Neural cell (in vitro differentiated cells): ENCODE data around the gene HNF1B. TPM values are rescaled to one million over a fixed set of nuclear protein-coding genes. Genes with fewer than 3 reads are reported as not detected.

ENCODE experiments used
- H2AFZ ChIP-seq: fragments of 200-600, 300-800 bp; sonication (generic), shearing (Covaris generic); 2 replicates; pipeline ENCODE4 v1.6.0; 2014; ENCODE audit warnings: low read depth, mild to moderate bottlenecking, antibody characterized with exemption, low read length, moderate library complexity
- H3F3A ChIP-seq: fragments of 200-600 bp; shearing (Covaris generic); 2 replicates; pipeline ENCODE4 v1.6.1; 2016; ENCODE audit warnings: mild to moderate bottlenecking, moderate library complexity, mixed read lengths, antibody characterized with exemption, low read length; ENCODE audit not compliant: insufficient read depth, poor library complexity, severe bottlenecking
- H3K27ac ChIP-seq: fragments of 200-600, 300-800 bp; sonication (generic), shearing (Covaris generic); 2 replicates; pipeline ENCODE4 v1.5.1; 2014; ENCODE audit warnings: mild to moderate bottlenecking, low read length, moderate library complexity
- H3K27me3 ChIP-seq: fragments of 300-800, 200-600 bp; sonication (generic), shearing (Covaris generic); 2 replicates; pipeline ENCODE4 v1.6.0; 2014; ENCODE audit warnings: mild to moderate bottlenecking, low read depth, low read length, moderate library complexity; ENCODE audit not compliant: insufficient read depth
- H3K36me3 ChIP-seq: fragments of 300-800, 200-600 bp; sonication (generic), shearing (Covaris generic); 2 replicates; pipeline ENCODE4 v1.5.1; 2014; ENCODE audit warnings: mild to moderate bottlenecking, antibody characterized with exemption, low read length, moderate library complexity; ENCODE audit not compliant: insufficient read depth
- H3K4me2 ChIP-seq: fragments of 300-800, 200-600 bp; sonication (generic), shearing (Covaris generic); 2 replicates; pipeline ENCODE4 v1.6.0; 2014; ENCODE audit warnings: mild to moderate bottlenecking, low read length
- H3K4me3 ChIP-seq: fragments of 300-800, 200-600 bp; sonication (generic), shearing (Covaris generic); 2 replicates; pipeline ENCODE4 v1.5.1; 2014; ENCODE audit warnings: mild to moderate bottlenecking, low read length, moderate library complexity
- H3K79me2 ChIP-seq: fragments of 200-600 bp; shearing (Covaris generic); replicated peaks from 2 replicates; pipeline ENCODE4 v1.6.0; 2014; ENCODE audit warnings: mild to moderate bottlenecking, low read length, moderate library complexity; ENCODE audit not compliant: insufficient read depth
- H3K9ac ChIP-seq: fragments of 300-800, 200-600 bp; sonication (generic), shearing (Covaris generic); 2 replicates; pipeline ENCODE4 v1.6.1; 2016; ENCODE audit warnings: mild to moderate bottlenecking, low read length, mixed read lengths
- H3K9me2 ChIP-seq: fragments of 200-600 bp; shearing (Covaris generic); 2 replicates; pipeline ENCODE4 v1.6.1; 2016; ENCODE audit warnings: mild to moderate bottlenecking, low read length, mixed read lengths; ENCODE audit not compliant: insufficient read depth
- H3K9me3 ChIP-seq: fragments of 200-600, 300-800 bp; sonication (generic), shearing (Covaris generic); 2 replicates; pipeline ENCODE4 v1.6.1; 2016; ENCODE audit warnings: mild to moderate bottlenecking, mixed run types, low read length, moderate library complexity, mixed read lengths
- H4K20me1 ChIP-seq: fragments of 200-600 bp; shearing (Covaris generic); 2 replicates; pipeline ENCODE4 v1.6.1; 2016; ENCODE audit warnings: mild to moderate bottlenecking, mixed run types; ENCODE audit not compliant: insufficient read depth
- CTCF ChIP-seq: fragments of 450-650 bp; IDR thresholded peaks from 2 replicates; pipeline ENCODE4 v1.5.1; 2014; ENCODE audit warnings: antibody characterized with exemption, mild to moderate bottlenecking, moderate library complexity; ENCODE audit not compliant: poor library complexity, severe bottlenecking
- EP300 ChIP-seq: fragments of 450-650 bp; conservative IDR thresholded peaks from 2 replicates; pipeline ENCODE4 v1.6.1; 2014; ENCODE audit warnings: antibody characterized with exemption, mild to moderate bottlenecking, moderate library complexity; ENCODE audit not compliant: poor library complexity, severe bottlenecking
- EZH2 ChIP-seq: fragments of 200-600, 300-800 bp; shearing (Covaris generic), sonication (generic); IDR thresholded peaks from 2 replicates; pipeline ENCODE4 v1.6.1; 2014; ENCODE audit warnings: antibody characterized with exemption, low read length, borderline replicate concordance, mild to moderate bottlenecking; ENCODE audit not compliant: insufficient read depth, poor library complexity, severe bottlenecking
- MXI1 ChIP-seq: fragments of 450-650 bp; conservative IDR thresholded peaks from 2 replicates; pipeline ENCODE4 v1.6.1; 2014; ENCODE audit warnings: antibody characterized with exemption, mild to moderate bottlenecking; ENCODE audit not compliant: poor library complexity, severe bottlenecking
- POLR2AphosphoS5 ChIP-seq: IDR thresholded peaks from 2 replicates; pipeline ENCODE4 v1.6.1; 2012
- RAD21 ChIP-seq: fragments of 450-650 bp; conservative IDR thresholded peaks from 2 replicates; pipeline ENCODE4 v1.6.1; 2014; ENCODE audit warnings: antibody characterized with exemption, mild to moderate bottlenecking, moderate library complexity
- REST ChIP-seq: IDR thresholded peaks from 2 replicates; pipeline ENCODE4 v1.6.1; 2012; ENCODE audit warnings: borderline replicate concordance
- SMC3 ChIP-seq: fragments of 450-650 bp; conservative IDR thresholded peaks from 2 replicates; pipeline ENCODE4 v1.6.1; 2014; ENCODE audit warnings: antibody characterized with exemption, mild to moderate bottlenecking, moderate library complexity; ENCODE audit not compliant: poor library complexity
- TAF1 ChIP-seq: IDR thresholded peaks from 2 replicates; pipeline ENCODE4 v1.6.1; 2012; ENCODE audit warnings: low read depth
- polyA plus RNA-seq: library from polyadenylated mRNA; depleted of rRNA; stranded (reverse); fragments of >200 nt; gene quantifications from 2 replicates; pipeline ENCODE4 v1.2.3, GENCODE V29; 2014

Gene HNF1B
- polyA plus RNA-seq, 1 donor from 2014 or later = not detected

- Histone ChIP-seq H3F3A (no peaks in the 10 kb centered on the region), H3K27ac (no peak overlapping the region), H3K27me3 (no peaks in the 10 kb centered on the region), H2AFZ (no peak overlapping the region), H3K4me2 (no peak overlapping the region), H3K79me2 (no peaks in the 10 kb centered on the region), H3K9me3 (no peaks in the 10 kb centered on the region), H3K9me2 (no peaks in the 10 kb centered on the region), H3K4me3 (no peak overlapping the region), H3K9ac (no peak overlapping the region), H3K36me3 (no peaks in the 10 kb centered on the region), H4K20me1 (no peaks in the 10 kb centered on the region)
- TF ChIP-seq REST (no peak), EZH2 (no peak)
These were observed 66.8 kb downstream of the HNF1B start for GRCh38 chr17:37678036-37678435.

GRCh38 chr17:37677021-37677420 is 67.8 kb downstream of the HNF1B start:
- Histone ChIP-seq H3K9me3 (no peaks in the 10 kb centered on the region), H3K9ac (no peak overlapping the region), H3K27ac (no peak overlapping the region), H3K36me3 (no peaks in the 10 kb centered on the region), H4K20me1 (no peaks in the 10 kb centered on the region), H3K4me3 (no peak overlapping the region), H3F3A (no peaks in the 10 kb centered on the region), H3K27me3 (no peaks in the 10 kb centered on the region), H3K79me2 (no peaks in the 10 kb centered on the region), H2AFZ (no peak overlapping the region), H3K4me2 (no peak overlapping the region), H3K9me2 (no peaks in the 10 kb centered on the region)
- TF ChIP-seq SMC3 (no peak), POLR2AphosphoS5 (no peak), RAD21 (no peak), TAF1 (no peak), EP300 (no peak), REST (no peak), MXI1 (no peak), CTCF (no peak), EZH2 (no peak)
